CD4-positive, alpha-beta memory T cell (primary cell): Measurements from ENCODE around the gene LSM12. TPM values are rescaled to one million over a fixed set of nuclear protein-coding genes. Genes with fewer than 3 reads are reported as not detected.

Experiments used
- CTCF ChIA-PET: fragments of 350-600 bp; sonication (Branson Sonifier 250); formaldehyde crosslinking; loops from one replicate; lab custom pipeline; 2021; ENCODE audit warnings: inconsistent platforms; ENCODE audit not compliant: partially characterized antibody; lab: Charles Lee
- POLR2A ChIA-PET: fragments of 350-600 bp; sonication (Branson Sonifier 250); formaldehyde crosslinking; loops from one replicate; lab custom pipeline; 2021; ENCODE audit not compliant: partially characterized antibody; lab: Charles Lee
- DNase-seq, 5 donors: peaks; one replicate each; pipeline versions ENCODE4 v3.0.0 to v3.0.0-alpha.2; 2020 to 2022; ENCODE audit warnings: mixed read lengths in 1 of 5
- H3K27ac ChIP-seq: one replicate; pipeline ENCODE4 v1.7.0; 2013; ENCODE audit warnings: low read depth, low read length
- H3K27me3 ChIP-seq: 2 replicates; pipeline ENCODE4 v1.7.0; 2013; ENCODE audit warnings: mild to moderate bottlenecking, low read length, moderate library complexity; ENCODE audit not compliant: insufficient read depth
- H3K36me3 ChIP-seq: 2 replicates; pipeline ENCODE4 v1.7.0; 2013; ENCODE audit warnings: mild to moderate bottlenecking, low read length, moderate library complexity; ENCODE audit not compliant: insufficient read depth
- H3K4me1 ChIP-seq: 2 replicates; pipeline ENCODE4 v1.7.0; 2013; ENCODE audit warnings: mild to moderate bottlenecking, low read length, moderate library complexity; ENCODE audit not compliant: insufficient read depth
- H3K4me3 ChIP-seq, 2 donors: one replicate each; pipeline ENCODE4 v1.7.0; 2013; ENCODE audit warnings: low read length in 2 of 2, mild to moderate bottlenecking in 1 of 2
- H3K9me3 ChIP-seq, 2 donors: one replicate each; pipeline ENCODE4 v1.7.0; 2013; ENCODE audit warnings: low read length in 2 of 2, control low read depth in 1 of 2; ENCODE audit not compliant: control insufficient read depth in 1 of 2
- H3K27ac Mint-ChIP-seq, 7 donors: one replicate each; pipeline ENCODE4 v1.8.0; 2020 to 2021; ENCODE audit warnings: mixed read lengths in 7 of 7, mild to moderate bottlenecking in 6 of 7, inconsistent platforms in 3 of 7, moderate library complexity in 3 of 7
- H3K27me3 Mint-ChIP-seq, 2 donors: one replicate each; pipeline ENCODE4 v1.8.0; 2020 to 2021; ENCODE audit warnings: mixed read lengths in 2 of 2
- H3K36me3 Mint-ChIP-seq, 2 donors: one replicate each; pipeline ENCODE4 v1.8.0; 2020 to 2021; ENCODE audit warnings: mixed read lengths in 2 of 2, inconsistent platforms in 1 of 2, mild to moderate bottlenecking in 1 of 2
- H3K4me1 Mint-ChIP-seq, 4 donors: one replicate each; pipeline ENCODE4 v1.8.0; 2020 to 2021; ENCODE audit warnings: mixed read lengths in 4 of 4, mild to moderate bottlenecking in 1 of 4
- H3K4me3 Mint-ChIP-seq, 8 donors: one replicate each; pipeline ENCODE4 v1.8.0; 2020 to 2021; ENCODE audit warnings: mixed read lengths in 8 of 8, mild to moderate bottlenecking in 7 of 8, moderate library complexity in 6 of 8, inconsistent platforms in 3 of 8
- H3K9me3 Mint-ChIP-seq, 8 donors: one replicate each; pipeline ENCODE4 v1.8.0; 2020 to 2021; ENCODE audit warnings: mixed read lengths in 8 of 8, mild to moderate bottlenecking in 5 of 8, inconsistent platforms in 3 of 8, moderate library complexity in 1 of 8
- intact Hi-C: fragments of 100-400 bp; cut with micrococcal nuclease; formaldehyde crosslinking; loops from one replicate; pipeline ENCODE4 v1.15.1; 2023
- polyA plus RNA-seq, 2 donors: library from polyadenylated mRNA; unstranded; fragments of 300-500 nt; fragmentation: Illumina TruSeq; gene quantifications; one replicate each; pipeline ENCODE4 v1.2.3, GENCODE V29; 2021
- total RNA-seq, 2 experiments: library from RNA; stranded (reverse); gene quantifications; one replicate each; pipeline ENCODE4 v1.2.3, GENCODE V29; 2021

The LSM12 gene
- total and polyA plus RNA-seq, 4 experiments from 2014 or later = 35.3 to 74.0 (median 46.5) TPM

- Mint-ChIP-seq H3K27ac (peak overlapping the region; percentile 75 to 92 (median 88)), H3K4me3 (peak overlapping the region; percentile 82 to 92 (median 90)), H3K36me3 (peaks cover 15 to 16% of the 10 kb centered on the region in 2 donors), H3K27me3 (peaks cover 0 to 1% of the 10 kb centered on the region in 2 donors), H3K9me3 (no peaks in the 10 kb centered on the region), H3K4me1 (peaks cover 8 to 34% (median 22%) of the 10 kb centered on the region in 4 donors)
- Histone ChIP-seq H3K4me1 (peaks cover 39% of the 10 kb centered on the region), H3K27me3 (no peaks in the 10 kb centered on the region), H3K9me3 (no peaks in the 10 kb centered on the region), H3K27ac (peak overlapping the region; percentile 41), H3K36me3 (no peaks in the 10 kb centered on the region), H3K4me3 (peak overlapping the region; percentile 78 to 87)
- CTCF ChIA-PET = interaction anchor here (1.0 to 2.8 kb wide), 3 partner anchors 37 to 63 kb away, joined by 3 to 8 read pairs (median 3); partner anchors contain the start of gene LSM12
- peak; percentile 88 to 98 (median 90) for DNase-seq
- intact Hi-C loops = loop anchor here (1.0 to 5.0 kb wide), 4 partner anchors 8 to 211 kb away; partner anchors contain the start of genes HDAC5, LSM12, TMEM101 and UBTF
- POLR2A ChIA-PET = interaction anchor here (0.6 to 1.7 kb wide), 8 partner anchors 8 to 523 kb away, joined by 3 to 6 read pairs (median 3); partner anchors contain the start of genes DHX8, HDAC5, LSM12 and TMEM101
These were observed 59.7 kb downstream of the LSM12 start for GRCh38 chr17:44006598-44007345.

- peak overlapping the region; percentile 82 to 92 (median 90) for H3K4me3 Mint-ChIP-seq
- ChIA-PET POLR2A (interaction anchor here (0.6 to 1.7 kb wide), 5 partner anchors 8 to 117 kb away, joined by 3 to 6 read pairs (median 3); partner anchors contain the start of genes HDAC5 and TMEM101), CTCF (no interaction called here)
- no peaks in the 10 kb centered on the region for H3K9me3 Mint-ChIP-seq
- peak in 4 of 5 donors; percentile 22 to 46 (median 35) for DNase-seq
- no peaks in the 10 kb centered on the region for H3K27me3 ChIP-seq
- peaks cover 0 to 1% of the 10 kb centered on the region in 2 donors for H3K27me3 Mint-ChIP-seq
- peak overlapping the region; percentile 48 to 92 (median 87) for H3K27ac Mint-ChIP-seq
- H3K9me3 ChIP-seq = no peaks in the 10 kb centered on the region
- intact Hi-C loops = loop anchor here (1.0 to 5.0 kb wide), 3 partner anchors 8 to 211 kb away; partner anchors contain the start of genes HDAC5, TMEM101 and UBTF
- peaks cover 11 to 12% of the 10 kb centered on the region in 2 donors for H3K36me3 Mint-ChIP-seq
- H3K4me3 ChIP-seq = peak overlapping the region in 1 of 2 donors; percentile 87
- H3K36me3 ChIP-seq = no peaks in the 10 kb centered on the region
- peaks cover 39% of the 10 kb centered on the region for H3K4me1 ChIP-seq
- H3K27ac ChIP-seq = peak overlapping the region; percentile 8
- H3K4me1 Mint-ChIP-seq = peaks cover 8 to 34% (median 21%) of the 10 kb centered on the region in 4 donors
These were observed 60.2 kb downstream of the LSM12 start for GRCh38 chr17:44006272-44006597.

DNA sequence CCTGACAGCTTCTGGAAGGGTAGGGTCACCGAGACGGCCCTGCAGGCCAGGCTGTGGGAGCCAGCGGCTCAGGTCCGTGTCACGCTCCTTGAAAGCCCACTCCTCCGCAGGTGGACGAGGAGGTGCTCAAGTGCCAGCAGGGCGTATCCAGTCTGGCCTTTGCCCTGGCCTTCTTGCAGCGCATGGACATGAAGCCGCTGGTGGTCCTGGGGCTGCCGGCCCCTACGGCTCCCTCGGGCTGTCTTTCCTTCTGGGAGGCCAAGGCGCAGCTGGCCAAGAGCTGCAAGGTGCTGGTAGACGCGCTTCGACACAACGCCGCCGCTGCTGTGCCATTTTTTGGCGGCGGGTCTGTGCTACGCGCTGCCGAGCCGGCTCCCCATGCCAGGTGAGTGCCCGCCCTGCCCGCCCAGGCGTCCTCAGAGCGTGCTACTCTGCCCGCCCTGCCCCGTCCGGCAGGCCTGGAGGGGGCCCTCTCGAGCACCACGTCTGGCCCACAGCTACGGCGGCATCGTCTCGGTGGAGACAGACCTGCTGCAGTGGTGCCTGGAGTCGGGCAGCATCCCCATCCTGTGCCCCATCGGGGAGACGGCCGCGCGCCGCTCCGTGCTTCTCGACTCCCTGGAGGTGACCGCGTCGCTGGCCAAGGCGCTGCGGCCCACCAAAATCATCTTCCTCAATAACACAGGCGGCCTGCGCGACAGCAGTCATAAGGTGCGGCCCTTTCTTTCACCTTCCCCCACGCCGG is 60.8 kb downstream of the LSM12 start:
- intact Hi-C loops = loop anchor here (1.0 to 5.0 kb wide), 3 partner anchors 9 to 212 kb away; partner anchors contain the start of genes HDAC5, TMEM101 and UBTF
- ChIA-PET POLR2A (interaction anchor here (0.6 to 1.7 kb wide), 5 partner anchors 9 to 118 kb away, joined by 3 to 6 read pairs (median 3); partner anchors contain the start of genes HDAC5 and TMEM101), CTCF (interaction anchor here (1.4 kb wide), 1 partner anchor 10 kb away, joined by 4 read pairs; no protein-coding TSS in a partner anchor)
- Histone ChIP-seq H3K9me3 (no peaks in the 10 kb centered on the region), H3K4me3 (peak overlapping the region in 1 of 2 donors; percentile 87), H3K27me3 (no peaks in the 10 kb centered on the region), H3K27ac (peak overlapping the region; percentile 8), H3K36me3 (no peaks in the 10 kb centered on the region), H3K4me1 (peaks cover 39% of the 10 kb centered on the region)
- Mint-ChIP-seq H3K27me3 (peaks cover 0 to 1% of the 10 kb centered on the region in 2 donors), H3K36me3 (peaks cover 8 to 10% of the 10 kb centered on the region in 2 donors), H3K4me3 (peak overlapping the region; percentile 82 to 92 (median 90)), H3K27ac (peak overlapping the region; percentile 48 to 92 (median 87)), H3K4me1 (peaks cover 8 to 34% (median 21%) of the 10 kb centered on the region in 4 donors), H3K9me3 (no peaks in the 10 kb centered on the region)
- DNase-seq = peak; percentile 28 to 58 (median 36)

GRCh38 chr17:44004761-44005526 is 61.5 kb downstream of the LSM12 start:
- no peaks in the 10 kb centered on the region for H3K9me3 Mint-ChIP-seq
- no peaks in the 10 kb centered on the region for H3K27me3 ChIP-seq
- DNase-seq = peak in 3 of 5 donors; percentile 32 to 44 (median 37)
- ChIA-PET POLR2A (interaction anchor here (1.5 to 1.7 kb wide), 2 partner anchors 8 to 27 kb away, joined by 3 to 4 read pairs; no protein-coding TSS in a partner anchor), CTCF (interaction anchor here (1.4 kb wide), 1 partner anchor 9 kb away, joined by 4 read pairs; no protein-coding TSS in a partner anchor)
- intact Hi-C loops = loop anchor here (5.0 kb wide), 1 partner anchor 212 kb away; the partner anchor contains the start of gene UBTF
- H3K4me3 Mint-ChIP-seq = peak overlapping the region; percentile 52 to 88 (median 66)
- H3K36me3 ChIP-seq = no peaks in the 10 kb centered on the region
- peaks cover 39% of the 10 kb centered on the region for H3K4me1 ChIP-seq
- peaks cover 8 to 34% (median 21%) of the 10 kb centered on the region in 4 donors for H3K4me1 Mint-ChIP-seq
- H3K9me3 ChIP-seq = no peaks in the 10 kb centered on the region
- peak overlapping the region in 1 of 2 donors; percentile 41 for H3K4me3 ChIP-seq
- H3K27me3 Mint-ChIP-seq = peaks cover 0 to 1% of the 10 kb centered on the region in 2 donors
- H3K27ac Mint-ChIP-seq = peak overlapping the region in 2 of 7 donors; percentile 18 to 19
- no peak overlapping the region for H3K27ac ChIP-seq
- peaks cover 5 to 7% of the 10 kb centered on the region in 2 donors for H3K36me3 Mint-ChIP-seq

- CTCF ChIA-PET = interaction anchor here (1.1 to 1.4 kb wide), 3 partner anchors 8 to 96 kb away, joined by 3 to 4 read pairs (median 3); no protein-coding TSS in a partner anchor
- DNase-seq = peak in 2 of 5 donors; percentile 8 to 51
- peak within 1 kb of the TSS in 1 of 2 donors; percentile 41 for H3K4me3 ChIP-seq
These were observed 62.3 kb downstream of the LSM12 start, which contains the start of gene NAGS for GRCh38 chr17:44004077-44004760. Gene NAGS (plus strand): TSS chr17:44004622. CDS start chr17:44004664, 42 bp downstream.

More at GRCh38 chr17:44004077-44004760, 62.3 kb downstream of the LSM12 start, which contains the start of gene NAGS:
- Histone ChIP-seq H3K36me3 (no peaks in the 10 kb centered on the region), H3K27ac (no peak within 1 kb of the TSS), H3K27me3 (no peaks in the 10 kb centered on the region), H3K4me1 (peaks cover 37% of the 10 kb centered on the region), H3K9me3 (no peaks in the 10 kb centered on the region)
- peak within 1 kb of the TSS; percentile 52 to 88 (median 67) for H3K4me3 Mint-ChIP-seq
- intact Hi-C loops = no loop called here
- peaks cover 0 to 3% of the 10 kb centered on the region in 2 donors for H3K36me3 Mint-ChIP-seq
- peaks cover 8 to 31% (median 21%) of the 10 kb centered on the region in 4 donors for H3K4me1 Mint-ChIP-seq
- H3K27ac Mint-ChIP-seq = peak within 1 kb of the TSS in 4 of 7 donors; percentile 30 to 52 (median 44)
- POLR2A ChIA-PET = interaction anchor here (0.6 kb wide), 1 partner anchor 41 kb away, joined by 4 read pairs; no protein-coding TSS in a partner anchor
- no peaks in the 10 kb centered on the region for H3K9me3 Mint-ChIP-seq
- peaks cover 0 to 1% of the 10 kb centered on the region in 2 donors for H3K27me3 Mint-ChIP-seq
